GOT3 (cell line): ENCODE results near the gene PLXNA1.

Experiments
- DNase-seq: peaks from one replicate; lab custom pipeline; 2025; ENCODE audit warnings: mixed read lengths; lab: John Stamatoyannopoulos, UW

The PLXNA1 gene

GRCh38 chr3:126982471-126983175, at the start of gene PLXNA1:
TSS of gene PLXNA1 (plus strand) at chr3:126983115. CDS start at chr3:126988594, 5,479 bp downstream.
- peak; percentile 76 for DNase-seq

DNA sequence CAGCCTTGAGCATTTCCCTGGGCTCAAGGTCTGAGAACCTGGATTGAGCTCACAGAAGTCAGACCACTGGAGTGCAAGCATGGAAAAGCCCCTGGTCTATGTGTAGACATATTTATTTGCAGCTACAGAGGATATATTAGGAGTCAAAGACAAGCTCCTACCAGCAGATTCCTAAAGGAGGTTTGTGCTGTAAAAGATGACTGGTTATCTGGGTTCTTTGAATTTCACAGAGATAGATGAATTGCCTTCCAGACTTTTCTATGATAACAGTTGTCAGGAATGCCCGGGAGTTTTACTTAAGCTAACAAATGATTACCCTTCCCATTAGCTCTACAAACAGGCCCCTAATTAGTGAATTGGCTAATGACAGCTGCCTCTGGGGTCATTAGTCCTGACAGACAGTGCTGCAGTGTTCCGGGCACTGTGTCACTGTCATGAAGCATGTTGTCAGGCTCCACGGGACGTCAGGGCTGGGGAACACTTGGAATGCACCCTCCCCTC, 48.8 kb upstream of the PLXNA1 start:
- DNase-seq, result no peak

- DNase-seq, result no peak
These were observed 47.9 kb upstream of the PLXNA1 start for GRCh38 chr3:126934991-126935390.

DNA sequence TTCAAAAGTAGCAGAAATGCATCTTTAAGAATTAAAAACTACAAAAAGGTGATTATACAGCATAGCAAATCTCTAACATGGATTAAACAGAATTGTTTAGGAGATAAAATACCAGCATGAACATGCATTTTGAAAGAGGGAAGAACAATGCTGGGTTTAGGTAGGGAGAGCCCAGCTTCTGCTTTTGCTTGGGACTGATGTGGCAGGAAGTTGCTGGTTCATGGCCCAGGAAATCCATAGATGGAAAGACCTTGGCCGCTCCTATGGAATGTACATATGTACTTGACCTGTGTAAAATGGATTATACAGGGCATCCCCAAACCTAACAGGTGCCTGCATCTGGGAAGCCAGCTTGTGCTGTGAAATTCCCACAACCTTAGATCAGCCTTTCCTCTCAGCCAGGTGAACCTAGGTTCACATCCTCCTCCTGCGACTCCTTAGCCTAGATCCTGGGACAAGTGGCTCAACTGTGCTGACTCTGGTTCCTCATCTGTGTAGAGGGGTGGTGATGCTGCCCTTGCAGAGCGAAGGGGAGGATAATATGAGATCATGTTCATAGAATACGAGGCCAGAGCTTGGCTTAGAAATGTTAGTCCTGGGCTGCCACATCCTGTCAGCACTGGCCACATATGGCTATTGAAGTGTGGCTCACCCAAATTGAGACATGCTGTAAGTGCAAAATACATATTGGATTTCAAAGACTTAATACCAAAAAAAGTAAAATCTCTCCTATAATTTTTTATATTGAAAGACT, 47.0 kb upstream of the PLXNA1 start:
- no peak for DNase-seq

- DNase-seq, result no peak
These were observed 46.0 kb upstream of the PLXNA1 start for GRCh38 chr3:126936853-126937425.

GRCh38 chr3:126937533-126937932, 45.4 kb upstream of the PLXNA1 start:
- DNase-seq, result no peak

DNA sequence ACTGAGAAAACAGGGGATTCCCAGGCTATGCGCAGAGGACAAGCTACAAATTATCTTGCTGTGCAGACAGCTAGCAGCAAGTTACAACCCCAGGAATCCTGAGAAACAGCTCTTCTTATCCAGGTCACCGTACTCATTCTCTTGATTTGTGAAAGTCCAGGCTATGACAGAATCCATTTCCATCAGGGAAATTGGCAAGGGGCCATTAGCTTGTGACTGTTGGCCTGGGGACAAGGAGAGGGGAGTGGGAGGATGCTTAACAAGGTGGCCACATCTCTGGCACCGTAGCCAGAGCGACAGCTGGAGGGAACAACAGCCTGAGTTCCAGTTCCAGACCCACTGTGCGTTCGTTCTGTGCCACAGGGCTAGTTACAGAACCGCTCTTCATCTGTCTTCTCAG, 44.9 kb upstream of the PLXNA1 start:
- DNase-seq, result no peak

GRCh38 chr3:126938520-126939337, 44.2 kb upstream of the PLXNA1 start:
- no peak for DNase-seq

DNA sequence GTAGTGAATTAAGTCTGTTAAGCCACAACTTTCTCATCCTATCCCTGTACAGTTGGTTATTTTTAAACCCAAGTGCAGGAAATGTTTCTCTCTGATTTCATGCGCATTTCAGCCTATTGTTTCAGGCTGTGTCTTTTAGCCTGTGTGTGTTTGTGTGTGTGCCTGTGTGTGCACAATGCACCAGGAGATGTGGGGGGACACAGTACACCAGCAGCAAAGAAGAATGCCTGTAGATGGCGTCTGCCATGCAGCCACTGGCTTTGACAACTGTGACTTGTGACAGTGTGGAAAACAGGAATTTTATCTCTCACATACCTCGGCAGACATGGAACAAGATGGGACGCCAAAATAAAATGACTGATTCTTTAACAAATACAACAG, 43.6 kb upstream of the PLXNA1 start:
- DNase-seq, result no peak

DNA sequence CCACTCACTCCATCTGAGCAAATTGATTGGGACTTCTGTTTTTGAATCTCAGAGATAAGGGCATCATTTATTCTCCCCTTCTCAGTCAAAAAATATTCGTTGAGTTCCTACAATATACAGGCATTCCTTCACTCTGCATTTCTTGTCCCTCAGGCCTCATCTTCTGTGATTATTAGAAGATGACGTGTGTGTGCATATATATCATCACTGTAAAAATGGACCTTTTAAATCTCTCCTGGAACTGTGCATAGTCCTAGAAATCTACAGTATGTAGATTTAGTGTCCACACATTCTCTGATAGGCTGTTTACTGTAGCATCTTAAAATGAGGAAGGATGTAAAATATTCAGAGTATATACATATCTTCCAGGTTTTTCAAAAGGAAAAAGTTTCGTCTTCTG, 43.2 kb upstream of the PLXNA1 start:
- DNase-seq, result no peak

DNA sequence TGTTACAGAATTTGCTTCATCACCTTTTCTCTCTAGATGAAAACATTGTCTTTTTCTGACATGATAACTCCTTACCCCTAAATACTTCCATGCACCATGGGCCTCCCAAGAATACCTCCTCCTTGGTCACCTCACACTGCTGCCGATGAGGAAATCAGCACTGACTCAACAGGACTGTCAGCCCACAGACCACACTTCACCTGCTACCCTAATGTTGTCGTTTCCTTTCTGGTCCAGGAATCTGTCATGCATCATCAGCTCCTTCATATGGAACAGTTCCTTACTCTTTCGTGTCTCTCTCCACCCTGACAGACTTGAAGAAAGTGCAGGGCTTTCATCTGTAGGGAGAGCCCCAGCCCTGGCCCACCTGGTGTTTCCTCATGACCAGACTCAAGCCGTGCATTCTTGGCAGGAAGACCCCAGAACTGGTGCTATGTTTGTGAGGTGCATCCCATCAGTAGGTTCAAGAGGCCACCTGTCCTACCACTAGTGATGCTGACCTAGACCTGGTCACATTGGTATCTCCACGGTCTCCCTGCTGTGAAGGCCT, 41.1 kb upstream of the PLXNA1 start:
- DNase-seq, result no peak

DNA sequence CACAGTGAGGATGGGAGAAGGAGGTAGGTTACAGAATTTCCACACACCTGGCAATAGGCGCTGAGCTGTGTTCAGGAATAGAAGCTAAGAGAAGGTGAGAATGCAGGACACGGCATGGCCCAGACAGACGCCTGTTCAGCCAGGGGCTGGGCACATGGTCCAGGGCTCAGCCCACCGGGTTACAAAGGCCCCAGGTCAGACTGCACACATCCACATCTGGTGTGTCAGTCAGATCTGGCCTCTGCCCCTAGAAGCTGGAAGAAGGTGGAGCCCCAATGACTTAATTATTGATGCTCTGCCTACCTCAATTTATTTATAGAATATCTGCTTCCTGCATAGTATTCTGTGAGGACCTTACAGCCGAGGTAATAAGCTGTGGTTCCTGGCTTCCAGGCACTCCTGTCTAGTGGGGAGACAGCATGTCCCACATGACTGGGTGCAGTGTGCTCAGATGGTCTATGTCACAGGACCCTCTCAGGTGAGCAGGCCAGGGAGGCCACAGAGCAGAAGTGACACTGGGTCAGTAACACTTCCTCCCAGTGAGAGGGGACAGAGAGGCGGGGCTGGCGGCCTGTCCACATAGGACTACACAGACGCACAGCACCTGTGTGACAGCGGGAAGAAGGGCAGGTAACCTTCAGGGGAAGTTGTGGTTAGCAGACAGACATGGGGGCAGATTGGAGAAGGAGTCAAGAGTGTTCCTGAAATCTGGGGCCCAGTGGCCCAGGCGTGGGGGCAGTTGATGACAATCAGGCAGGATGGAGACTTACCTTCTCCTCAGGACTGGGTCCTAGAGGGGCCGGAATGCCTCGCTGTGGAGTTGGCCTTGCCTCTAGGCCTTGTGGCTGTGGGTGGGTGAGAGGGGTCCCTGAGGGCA, 38.6 kb upstream of the PLXNA1 start:
- no peak for DNase-seq

- DNase-seq, result no peak
These were observed 37.7 kb upstream of the PLXNA1 start for GRCh38 chr3:126945171-126945721.

DNA sequence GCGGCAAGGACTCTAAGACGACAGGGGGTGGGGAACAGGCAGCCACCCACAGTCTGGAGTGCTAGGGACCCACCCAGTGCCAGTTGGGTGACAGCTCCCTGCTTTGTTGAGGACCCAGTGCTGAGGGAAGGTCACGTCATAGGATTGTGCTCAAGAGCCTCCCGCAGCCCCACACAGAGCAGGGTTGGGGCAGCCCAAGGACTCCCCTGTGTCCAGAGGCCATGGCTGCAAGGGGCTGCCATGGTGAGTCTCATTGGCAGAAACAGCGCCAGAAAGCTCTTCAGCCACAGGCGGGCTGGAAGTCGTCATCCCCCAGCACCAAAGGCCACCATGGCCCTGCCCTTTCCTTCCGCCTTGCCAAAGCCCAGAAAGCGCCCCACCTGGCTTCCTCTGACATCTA, 37.0 kb upstream of the PLXNA1 start:
- no peak for DNase-seq

- no peak for DNase-seq
These were observed 36.5 kb upstream of the PLXNA1 start for GRCh38 chr3:126946405-126946804.

DNA sequence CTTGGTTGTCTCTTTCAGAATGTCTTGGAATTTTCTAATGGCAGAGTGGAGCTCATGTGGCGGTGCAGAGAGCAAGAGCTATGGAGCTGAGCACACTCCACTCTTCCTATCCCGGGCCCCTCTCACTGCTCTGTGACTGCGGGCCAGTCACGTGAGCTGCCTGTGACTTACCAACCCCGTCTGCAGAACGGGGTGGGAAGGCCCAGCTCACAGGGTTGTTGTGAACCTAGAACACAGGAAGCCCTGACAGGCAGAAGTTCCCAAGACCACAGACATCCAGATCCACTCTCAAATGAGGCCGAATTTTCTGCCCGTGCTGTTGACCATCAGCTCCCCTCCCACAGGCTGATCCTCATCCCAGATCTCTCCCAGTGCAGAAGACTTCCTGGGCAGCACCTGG, 35.5 kb upstream of the PLXNA1 start:
- no peak for DNase-seq

GRCh38 chr3:126948980-126949535, 33.9 kb upstream of the PLXNA1 start:
- no peak for DNase-seq

DNA sequence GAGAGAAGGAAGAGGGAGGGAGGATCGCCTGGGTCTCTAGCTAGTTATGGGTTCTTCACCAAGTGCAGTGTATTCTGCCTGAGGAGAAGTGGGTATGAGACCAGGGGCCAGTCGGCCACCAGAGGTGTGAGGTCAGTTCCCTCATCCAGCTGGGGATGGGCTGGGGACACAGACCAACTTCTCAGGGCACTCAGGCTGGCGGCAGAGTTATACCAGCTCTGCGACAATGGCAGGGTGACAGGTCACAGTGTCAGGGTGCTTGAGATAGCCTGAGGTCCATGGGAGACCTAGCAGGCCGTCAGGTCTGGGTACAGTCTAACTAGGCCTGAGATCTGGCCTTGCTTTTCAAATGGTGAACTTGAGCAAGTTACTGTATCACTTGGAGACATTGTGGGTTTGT, 31.4 kb upstream of the PLXNA1 start:
- no peak for DNase-seq

DNA sequence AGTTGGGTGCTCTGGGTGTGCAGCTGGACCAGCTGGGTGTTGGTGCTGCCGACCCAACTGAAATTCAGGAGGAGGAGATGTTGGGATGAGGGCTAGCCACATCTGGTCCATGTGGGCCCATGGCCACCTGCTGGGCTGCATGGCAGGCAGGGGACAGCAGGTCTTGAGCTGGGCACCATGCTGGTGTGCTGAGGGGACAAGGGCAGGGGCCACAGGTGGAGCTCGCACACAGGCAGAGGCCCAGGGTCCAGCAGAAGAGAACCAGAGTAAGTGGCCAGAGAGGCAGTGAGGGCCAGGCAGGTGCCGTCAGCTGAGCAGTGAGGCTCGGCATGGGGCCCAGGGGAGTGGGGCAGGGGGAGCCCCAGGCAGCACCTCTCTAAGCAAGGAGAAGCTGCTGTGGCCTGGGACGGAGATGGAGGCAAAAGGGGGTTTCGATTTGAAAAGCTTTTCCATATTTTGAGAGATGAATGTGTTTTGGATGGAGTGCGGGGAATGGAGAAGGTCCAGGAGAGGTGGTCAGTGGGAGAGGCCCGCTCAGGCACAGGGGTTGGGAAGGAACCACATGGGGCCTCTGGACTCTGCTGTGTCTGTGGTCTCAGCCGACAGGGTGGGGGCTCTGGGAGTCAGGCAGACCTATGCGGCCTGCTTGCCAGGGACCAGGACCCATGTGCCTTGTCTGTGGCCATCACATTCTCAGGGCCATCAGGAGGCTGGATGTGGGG, 30.5 kb upstream of the PLXNA1 start:
- no peak for DNase-seq
